HG02885 (cell line): ENCODE measurements around the gene TAS2R10.
"Not testable (repeated sequence)": the region's sequence is repeated elsewhere in the genome, so short reads cannot be mapped to it uniquely, and the experiment has no call there.

Experiments used
- ATAC-seq: cut with Tn5 transposase; IDR thresholded peaks from one replicate; pipeline ENCODE4 v1.9.1; 2021; ENCODE audit warnings: mild to moderate bottlenecking; ENCODE audit not compliant: unreplicated experiment, poor library complexity

The TAS2R10 gene

GRCh38 chr12:10791769-10792168 lies 34.4 kb downstream of the TAS2R10 start:
- ATAC-seq, result not testable (repeated sequence)

- no peak for ATAC-seq
Observed at GRCh38 chr12:10783252-10783651, 42.9 kb downstream of the TAS2R10 start.

- no peak for ATAC-seq
Observed at GRCh38 chr12:10779103-10779502, 47.1 kb downstream of the TAS2R10 start.
